Left colon (tissue), 2 donors: ENCODE data around the gene SRRD. TPM values are rescaled to one million over a fixed set of nuclear protein-coding genes. Genes with fewer than 3 reads are reported as not detected.

ENCODE experiments used
- ATAC-seq: fragments of 200-7000 bp; cut with Tn5 transposase; one replicate; pipeline ENCODE4 v1.9.1; 2020; ENCODE audit warnings: mild to moderate bottlenecking, moderate library complexity
- DNase-seq, 2 donors: peaks; one replicate each; pipeline ENCODE4 v3.0.0-alpha.2; 2020
- intact Hi-C, 2 donors: fragments of 100-400 bp; cut with DNase I in 1 of 2; cut with micrococcal nuclease in 1 of 2; formaldehyde crosslinking; loops; one replicate each; pipeline versions ENCODE4 v1.11.2 to v1.14.0; 2022; cut with DNase I, micrococcal nuclease
- total RNA-seq, 2 donors: library from RNA; stranded (reverse); fragmentation: NEBNext Ultra II Directional; extraction: Animal tissue kit (Norgen Biotek cat#: 25700); gene quantifications; one replicate each; pipeline ENCODE4 v1.2.1, GENCODE V29; 2021
- donor health status: DM: no; HTN: no; CAD: no.
- donor health status: DM: yes; HTN: yes; CAD: no.

Gene SRRD
- total RNA-seq, 2 donors from 2014 or later: 12.5 to 12.8 TPM

DNA sequence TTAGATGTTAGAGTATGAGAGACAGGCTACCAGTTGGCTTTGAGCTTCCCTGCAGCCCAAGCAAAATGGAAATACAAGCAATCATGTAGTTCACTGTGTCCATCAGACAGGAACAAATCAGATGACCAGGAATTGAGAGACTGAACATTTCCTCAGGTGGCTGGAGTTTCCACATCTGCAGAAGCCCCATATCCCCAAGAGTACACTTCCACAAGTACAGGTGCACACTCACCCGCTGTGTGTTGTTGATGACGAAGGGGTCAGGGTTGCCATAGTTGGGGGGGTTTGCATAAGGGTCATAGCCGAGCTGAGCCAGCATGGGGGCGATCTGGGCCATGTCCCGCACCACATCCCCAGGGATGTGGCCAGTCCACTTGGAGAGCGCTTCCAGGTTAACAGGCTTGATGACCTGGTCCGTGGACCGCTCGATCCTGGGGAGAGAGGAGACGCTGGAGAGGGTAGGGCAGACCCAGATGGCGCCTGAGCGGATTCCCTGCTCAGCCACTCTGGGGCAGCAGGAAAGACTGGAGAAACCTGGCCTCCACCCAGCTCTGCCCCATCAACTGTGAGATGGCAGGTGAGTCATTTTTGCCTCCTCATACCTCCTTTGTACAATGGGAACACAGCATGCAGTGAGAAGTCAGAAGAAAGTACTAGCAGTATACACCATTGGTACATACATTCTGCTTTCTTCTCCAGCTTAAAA is 52.5 kb downstream of the SRRD start:
- intact Hi-C loops: no loop called here
- DNase-seq (no peak), ATAC-seq (no peak)

DNA sequence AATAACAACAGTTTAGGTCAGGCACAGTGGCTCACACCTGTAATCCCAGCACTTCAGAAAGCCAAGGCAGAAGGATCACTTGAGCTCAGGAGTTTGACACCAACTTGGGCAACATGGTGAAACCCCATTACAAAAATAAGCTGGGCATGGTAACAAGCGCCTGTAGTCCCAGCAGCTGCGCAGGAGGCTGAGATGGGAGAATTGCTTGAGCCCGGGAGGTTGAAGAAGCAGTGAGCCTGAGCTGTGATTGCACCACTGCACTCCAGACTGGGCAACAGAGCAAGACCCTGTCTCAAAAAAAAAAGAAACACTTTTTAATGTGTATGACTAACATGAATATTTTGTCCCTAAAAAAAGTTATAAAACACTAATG is 53.1 kb downstream of the SRRD start:
- intact Hi-C loops: no loop called here
- DNase-seq (no peak), ATAC-seq (no peak)

DNA sequence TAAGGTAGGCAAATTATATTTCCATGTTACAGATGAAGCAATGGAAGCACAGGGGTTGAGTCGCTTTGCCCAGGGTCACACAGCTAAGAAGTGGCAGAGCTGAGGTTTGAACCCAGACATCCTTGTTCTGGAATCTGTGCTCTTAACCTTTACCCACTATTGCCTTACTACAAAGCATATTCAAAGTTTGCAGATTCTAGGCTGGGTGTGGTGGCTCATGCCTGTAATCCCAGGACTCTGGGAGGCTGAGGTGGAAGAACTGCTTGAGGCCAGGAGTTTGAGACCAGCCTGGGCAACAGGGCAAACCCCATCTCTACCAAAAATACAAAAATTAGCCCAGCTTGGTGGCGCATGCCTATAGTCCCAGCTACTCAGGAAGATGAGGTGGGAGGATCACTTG is 56.4 kb downstream of the SRRD start:
- DNase-seq: no peak
- intact Hi-C loops: no loop called here
- ATAC-seq: no peak

DNA sequence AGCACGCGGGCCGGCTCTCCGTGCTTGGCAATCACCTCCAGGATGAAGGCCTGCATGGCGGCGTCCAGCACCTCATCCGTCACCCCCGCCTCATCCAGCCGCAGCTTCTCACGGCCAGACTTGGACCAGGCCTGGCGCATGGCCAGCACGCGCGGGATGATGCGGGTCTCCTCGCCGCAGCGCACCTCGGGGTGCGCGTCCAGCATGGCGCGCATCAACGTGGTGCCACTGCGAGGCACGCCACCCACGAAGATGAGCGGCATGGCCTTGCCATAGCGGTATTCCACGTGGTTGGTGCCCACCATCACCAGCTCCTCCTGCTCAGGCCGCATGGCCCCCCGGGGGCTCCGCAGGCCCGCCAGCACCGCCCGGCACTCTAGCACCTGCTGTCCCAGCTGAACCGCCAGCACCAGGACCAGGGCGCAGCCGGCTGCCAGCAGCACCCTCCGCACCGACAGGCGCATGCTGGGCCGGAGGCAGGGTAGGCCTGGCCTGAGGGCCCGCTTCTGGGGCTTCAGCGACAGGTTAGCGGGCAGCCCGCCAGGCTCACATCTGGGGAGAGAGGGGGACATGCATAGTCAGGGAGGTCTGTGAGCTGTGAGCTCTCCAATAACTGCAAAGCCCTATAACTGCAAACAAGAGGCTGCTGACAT is 57.6 kb downstream of the SRRD start:
- no peak for DNase-seq
- ATAC-seq: no peak
- intact Hi-C loops: no loop called here

DNA sequence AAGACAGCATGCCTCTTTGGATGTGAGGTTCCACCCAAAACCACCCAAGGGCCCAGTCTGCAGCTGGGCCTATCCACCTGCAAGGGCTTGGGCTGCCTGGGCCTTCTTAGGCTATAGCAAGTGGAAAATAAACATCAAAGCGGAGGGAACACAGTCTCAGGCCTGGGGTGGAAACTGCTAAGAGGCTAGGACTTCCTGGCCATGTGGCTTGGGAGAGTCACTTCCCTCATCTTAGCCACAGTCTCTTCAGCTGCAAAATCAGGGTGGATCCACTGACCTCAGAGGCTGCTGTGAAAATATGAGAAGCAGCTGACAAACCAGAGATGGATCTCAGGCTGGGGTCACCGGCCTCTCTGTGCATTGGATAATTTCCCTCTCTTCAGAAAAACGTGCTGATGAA is 59.2 kb downstream of the SRRD start:
- ATAC-seq (no peak), DNase-seq (no peak)
- intact Hi-C loops: no loop called here

Other genes starting within 250 kb of the SRRD start
- 1 to 10 TPM; 7.0 to 7.1 TPM for gene ASPHD2, start 54.6 kb upstream of the SRRD start, total RNA-seq
- gene HPS4, start 94 bp upstream of the SRRD start, total RNA-seq: 10 to 100 TPM; 21.9 to 26.9 TPM
- gene TFIP11, start 28.6 kb downstream of the SRRD start, total RNA-seq: 10 to 100 TPM; 27.9 to 30.7 TPM
- gene TPST2, start 106.3 kb downstream of the SRRD start, total RNA-seq: 10 to 100 TPM; 15.5 to 15.7 TPM
- under 1 TPM in 1 of 2 donors, not detected in 1; 0.36 TPM for gene CRYBB1, start 134.2 kb downstream of the SRRD start, total RNA-seq
- not detected for gene CRYBA4, start 138.1 kb downstream of the SRRD start, total RNA-seq
- 1 to 10 TPM; 2.2 to 2.9 TPM for gene MIAT, start 173.7 kb downstream of the SRRD start, total RNA-seq